Measurements from ENCODE around the gene JAKMIP1. TPM values are rescaled to one million over a fixed set of nuclear protein-coding genes. Genes with fewer than 3 reads are reported as not detected.

JAKMIP1 gene
- total RNA-seq, 1 donor from 2014 or later, result not detected

DNA sequence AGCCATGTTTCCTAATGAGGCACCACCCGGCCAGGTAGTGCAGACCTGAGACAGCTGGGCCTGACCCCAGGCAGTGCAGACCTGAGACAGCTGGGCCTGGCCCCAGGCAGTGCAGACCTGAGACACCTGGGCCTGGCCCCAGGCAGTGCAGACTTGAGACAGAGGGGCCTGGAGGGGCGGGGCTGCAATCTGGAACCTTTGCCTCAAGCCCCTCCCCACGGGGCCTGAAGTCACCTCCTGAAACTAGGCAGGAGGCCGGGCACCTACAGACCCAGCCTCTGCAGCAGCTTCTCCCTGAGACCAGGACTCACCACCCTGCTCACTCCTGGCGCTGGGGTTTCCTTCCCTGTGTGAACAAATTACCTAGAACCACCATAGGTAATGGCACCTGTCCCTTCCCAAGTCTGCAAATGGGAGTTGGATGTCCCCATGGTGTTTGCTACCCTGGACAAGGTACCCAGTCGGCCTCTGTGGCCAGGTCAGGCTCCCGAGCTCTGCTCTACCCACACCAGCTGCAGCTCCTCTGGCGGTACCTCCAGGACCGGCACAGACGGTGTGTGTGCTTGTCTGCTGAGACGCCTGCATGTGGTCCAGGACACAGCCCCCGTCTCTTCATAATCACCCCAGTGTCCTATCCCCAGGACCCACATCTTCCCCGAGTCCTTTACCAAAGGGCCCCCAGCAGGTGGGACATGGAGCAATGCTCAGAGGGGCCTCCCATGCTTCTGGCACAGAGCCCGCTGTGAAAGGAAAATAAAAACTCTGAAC, 129.0 kb downstream of the JAKMIP1 start:
- Histone ChIP-seq H3K4me3 (ENCODE audit: low read depth, low read length) (no peak overlapping the region), H3K27me3 (ENCODE audit: control insufficient read depth, insufficient read depth, low read length) (no peaks in the 10 kb centered on the region), H3K36me3 (ENCODE audit: control insufficient read depth, insufficient read depth, low read length) (no peaks in the 10 kb centered on the region)
- no peak for TF ChIP-seq CTCF (IDR thresholded peaks at IDR 0.05; ENCODE audit: insufficient read depth, low read length, poor library complexity, severe bottlenecking)
- DNase-seq (ENCODE audit: low read depth), result no peak

GRCh38 chr4:6069845-6070709, 130.3 kb downstream of the JAKMIP1 start:
- TF ChIP-seq CTCF (IDR thresholded peaks at IDR 0.05; ENCODE audit: insufficient read depth, low read length, poor library complexity, severe bottlenecking), result no peak
- Histone ChIP-seq H3K36me3 (ENCODE audit: control insufficient read depth, insufficient read depth, low read length) (no peaks in the 10 kb centered on the region), H3K4me3 (ENCODE audit: low read depth, low read length) (no peak overlapping the region), H3K27me3 (ENCODE audit: control insufficient read depth, insufficient read depth, low read length) (no peaks in the 10 kb centered on the region)
- no peak for DNase-seq (ENCODE audit: low read depth)

GRCh38 chr4:6068986-6069385, 131.4 kb downstream of the JAKMIP1 start:
- H3K4me3 ChIP-seq (ENCODE audit: low read depth, low read length), result no peak overlapping the region
- TF ChIP-seq CTCF (IDR thresholded peaks at IDR 0.05; ENCODE audit: insufficient read depth, low read length, poor library complexity, severe bottlenecking), result no peak
- DNase-seq (ENCODE audit: low read depth), result no peak
- no peaks in the 10 kb centered on the region for H3K36me3 ChIP-seq (ENCODE audit: control insufficient read depth, insufficient read depth, low read length)
- no peaks in the 10 kb centered on the region for H3K27me3 ChIP-seq (ENCODE audit: control insufficient read depth, insufficient read depth, low read length)

DNA sequence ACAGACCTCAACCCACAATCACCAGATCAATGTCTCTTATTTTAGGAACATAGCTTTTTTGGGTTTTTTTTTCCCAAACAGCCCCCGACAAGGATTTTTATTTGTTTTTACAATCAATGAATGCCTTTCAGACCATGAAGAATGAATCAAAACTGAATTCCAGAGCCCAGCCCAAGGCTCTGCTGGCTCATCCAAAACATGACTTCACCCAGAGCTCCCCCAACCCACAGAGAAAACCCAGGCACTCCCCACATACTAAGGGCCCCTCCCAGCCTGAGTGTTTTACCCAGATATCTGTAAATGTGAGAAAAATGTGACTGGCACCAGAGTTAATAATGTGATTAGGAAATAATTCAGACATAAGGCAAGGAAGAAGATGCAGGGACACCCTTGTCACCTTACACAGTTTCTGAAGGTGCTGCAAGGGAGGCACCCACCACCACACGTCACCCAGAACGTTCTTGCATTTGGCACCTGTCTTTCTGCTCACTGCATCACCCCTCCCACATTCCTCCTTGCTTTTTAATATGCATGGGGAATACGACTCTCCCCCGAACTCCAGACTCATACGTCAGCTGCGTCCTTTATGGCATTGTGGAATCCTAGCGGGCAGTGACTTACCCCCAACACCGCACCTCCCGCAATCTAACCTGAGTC, 134.3 kb downstream of the JAKMIP1 start:
- Histone ChIP-seq H3K27me3 (ENCODE audit: control insufficient read depth, insufficient read depth, low read length) (no peaks in the 10 kb centered on the region), H3K36me3 (ENCODE audit: control insufficient read depth, insufficient read depth, low read length) (no peaks in the 10 kb centered on the region), H3K4me3 (ENCODE audit: low read depth, low read length) (no peak overlapping the region)
- no peak for DNase-seq (ENCODE audit: low read depth)
- TF ChIP-seq CTCF (IDR thresholded peaks at IDR 0.05; ENCODE audit: insufficient read depth, low read length, poor library complexity, severe bottlenecking), result no peak

DNA sequence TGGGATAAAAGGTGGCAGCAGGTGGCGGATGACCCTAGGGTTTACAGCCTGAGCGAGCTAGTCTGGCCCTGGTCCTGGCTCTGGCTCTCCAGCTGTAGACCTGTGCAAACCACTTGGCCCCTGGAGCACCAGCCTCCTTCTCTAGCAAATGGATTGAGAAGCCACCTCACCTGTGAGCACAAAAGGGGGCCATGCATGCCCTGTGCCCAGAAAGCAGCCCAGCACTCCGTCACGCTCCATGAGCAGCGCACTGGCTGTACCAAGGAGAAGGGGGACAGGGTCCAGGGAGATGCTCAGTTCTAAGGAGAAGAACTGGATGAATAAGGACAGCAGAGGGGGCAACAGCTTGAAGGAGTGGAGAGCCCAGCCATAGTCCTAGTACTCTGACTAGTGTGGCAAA, 135.2 kb downstream of the JAKMIP1 start:
- no peak overlapping the region for H3K4me3 ChIP-seq (ENCODE audit: low read depth, low read length)
- no peak for DNase-seq (ENCODE audit: low read depth)
- TF ChIP-seq CTCF (IDR thresholded peaks at IDR 0.05; ENCODE audit: insufficient read depth, low read length, poor library complexity, severe bottlenecking), result no peak
- H3K36me3 ChIP-seq (ENCODE audit: control insufficient read depth, insufficient read depth, low read length), result no peaks in the 10 kb centered on the region
- no peaks in the 10 kb centered on the region for H3K27me3 ChIP-seq (ENCODE audit: control insufficient read depth, insufficient read depth, low read length)

Data from kidney epithelial cell (primary cell).